ENCODE data around the gene MCCC2. TPM values are rescaled to one million over a fixed set of nuclear protein-coding genes. Genes with fewer than 3 reads are reported as not detected.

Gene MCCC2
- total and polyA plus RNA-seq, 10 of the 15 experiments (the other 5 are each of a cell fraction or from before 2014, with no cell fraction given), result 22.2 to 106 (median 77.7) TPM

DNA sequence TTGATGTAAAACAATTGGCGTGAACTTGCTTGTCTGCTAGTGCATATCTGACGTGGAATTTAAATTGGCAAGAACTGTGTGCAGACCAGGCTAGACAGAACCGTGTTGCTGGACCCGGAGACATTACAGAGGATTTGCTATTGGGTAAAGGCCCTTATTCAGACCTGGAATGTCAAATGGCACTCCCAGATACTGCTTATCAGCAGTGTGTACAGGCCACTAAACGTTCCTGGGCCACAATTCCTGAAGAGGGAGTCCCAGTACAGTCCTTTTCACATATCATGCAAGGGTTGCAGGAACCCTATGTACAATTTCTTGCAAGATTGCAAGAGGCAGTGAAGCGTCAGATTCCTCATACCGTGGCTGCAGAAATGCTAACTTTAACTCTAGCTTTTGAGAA is 13.5 kb upstream of the MCCC2 start:
- Histone ChIP-seq H3K9me3 (replicated peaks; ENCODE audit: control insufficient read depth, insufficient read depth, low read length) (no peaks in the 10 kb centered on the region), H3K9ac (ENCODE audit: control insufficient read depth, insufficient read depth, low read length) (no peak overlapping the region), H3K4me2 (ENCODE audit: control insufficient read depth, insufficient read depth) (no peak overlapping the region), H3K36me3 (ENCODE audit: control insufficient read depth in 2 of 2, insufficient read depth in 2 of 2, low read length in 1 of 2) (peaks cover 0 to 5% of the 10 kb centered on the region in 2 experiments; a peak in 2 of 4 replicates), H3K27me3 (replicated peaks in 1 of 2; ENCODE audit: control insufficient read depth in 2 of 2, insufficient read depth in 2 of 2, low read length in 1 of 2) (no peaks in the 10 kb centered on the region), H4K20me1 (ENCODE audit: control insufficient read depth, insufficient read depth) (no peaks in the 10 kb centered on the region), H2AFZ (ENCODE audit: control insufficient read depth, low read depth, low read length) (no peak overlapping the region), H3K4me3 (no peak overlapping the region), H3K27ac (ENCODE audit: control insufficient read depth, insufficient read depth) (no peak overlapping the region), H3K4me1 (ENCODE audit: control insufficient read depth, insufficient read depth, low read length) (no peaks in the 10 kb centered on the region), H3K79me2 (ENCODE audit: control insufficient read depth, insufficient read depth, low read length) (no peaks in the 10 kb centered on the region)
- ChIA-PET SMC1A (ENCODE audit: uncharacterized antibody, unreplicated experiment) (no interaction called here), CTCF (interaction anchor here (0.7 kb wide), 1 partner anchor 28 kb away, joined by 3 read pairs; no protein-coding TSS in a partner anchor), RAD21 (ENCODE audit: unreplicated experiment) (no interaction called here), POLR2A (no interaction called here)
- ATAC-seq (no peak), DNase-seq (ENCODE audit: low read depth, low spot score) (no peak), FAIRE-seq (no peak)
- WGBS (ENCODE audit: insufficient coverage, insufficient replicate concordance, low lambda C conversion rate, missing lambda C conversion rate), result 81% methylated on average over 7 of the region's 7 CpGs
- BruUV-seq (replicated peaks), result no TSS peak
- intact Hi-C loops (cut with micrococcal nuclease; ENCODE audit: unreplicated experiment), result no loop called here
- in situ Hi-C loops (cut with MboI), result no loop called here
- no peak for TF ChIP-seq KAT2A (conservative IDR thresholded peaks at IDR 0.05; ENCODE audit: control insufficient read depth, low read depth, low read length)
- TF ChIP-seq MXI1 (IDR thresholded peaks at IDR 0.05; ENCODE audit: low read depth, low read length), result no peak
- TF ChIP-seq, protein P1, sequence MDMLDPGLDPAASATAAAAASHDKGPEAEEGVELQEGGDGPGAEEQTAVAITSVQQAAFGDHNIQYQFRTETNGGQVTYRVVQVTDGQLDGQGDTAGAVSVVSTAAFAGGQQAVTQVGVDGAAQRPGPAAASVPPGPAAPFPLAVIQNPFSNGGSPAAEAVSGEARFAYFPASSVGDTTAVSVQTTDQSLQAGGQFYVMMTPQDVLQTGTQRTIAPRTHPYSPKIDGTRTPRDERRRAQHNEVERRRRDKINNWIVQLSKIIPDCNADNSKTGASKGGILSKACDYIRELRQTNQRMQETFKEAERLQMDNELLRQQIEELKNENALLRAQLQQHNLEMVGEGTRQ (IDR thresholded peaks at IDR 0.05; ENCODE audit: borderline replicate concordance, low read depth, low read length), result no peak
- no peak for TF ChIP-seq EGR1 (IDR thresholded peaks at IDR 0.05; ENCODE audit: borderline replicate concordance in 1 of 2, low read depth in 2 of 2, low read length in 2 of 2)
- no peak for TF ChIP-seq KLF5 (IDR thresholded peaks at IDR 0.05; ENCODE audit: partially characterized antibody)
- TF ChIP-seq RELA (IDR thresholded peaks at IDR 0.05; ENCODE audit: borderline replicate concordance, partially characterized antibody), result no peak
- TF ChIP-seq BCL11A (IDR thresholded peaks at IDR 0.05; ENCODE audit: low read depth, low read length), result no peak
- TF ChIP-seq, protein P2, sequence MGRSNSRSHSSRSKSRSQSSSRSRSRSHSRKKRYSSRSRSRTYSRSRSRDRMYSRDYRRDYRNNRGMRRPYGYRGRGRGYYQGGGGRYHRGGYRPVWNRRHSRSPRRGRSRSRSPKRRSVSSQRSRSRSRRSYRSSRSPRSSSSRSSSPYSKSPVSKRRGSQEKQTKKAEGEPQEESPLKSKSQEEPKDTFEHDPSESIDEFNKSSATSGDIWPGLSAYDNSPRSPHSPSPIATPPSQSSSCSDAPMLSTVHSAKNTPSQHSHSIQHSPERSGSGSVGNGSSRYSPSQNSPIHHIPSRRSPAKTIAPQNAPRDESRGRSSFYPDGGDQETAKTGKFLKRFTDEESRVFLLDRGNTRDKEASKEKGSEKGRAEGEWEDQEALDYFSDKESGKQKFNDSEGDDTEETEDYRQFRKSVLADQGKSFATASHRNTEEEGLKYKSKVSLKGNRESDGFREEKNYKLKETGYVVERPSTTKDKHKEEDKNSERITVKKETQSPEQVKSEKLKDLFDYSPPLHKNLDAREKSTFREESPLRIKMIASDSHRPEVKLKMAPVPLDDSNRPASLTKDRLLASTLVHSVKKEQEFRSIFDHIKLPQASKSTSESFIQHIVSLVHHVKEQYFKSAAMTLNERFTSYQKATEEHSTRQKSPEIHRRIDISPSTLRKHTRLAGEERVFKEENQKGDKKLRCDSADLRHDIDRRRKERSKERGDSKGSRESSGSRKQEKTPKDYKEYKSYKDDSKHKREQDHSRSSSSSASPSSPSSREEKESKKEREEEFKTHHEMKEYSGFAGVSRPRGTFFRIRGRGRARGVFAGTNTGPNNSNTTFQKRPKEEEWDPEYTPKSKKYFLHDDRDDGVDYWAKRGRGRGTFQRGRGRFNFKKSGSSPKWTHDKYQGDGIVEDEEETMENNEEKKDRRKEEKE (IDR thresholded peaks at IDR 0.05), result no peak
- no peak for TF ChIP-seq CHD4 (IDR thresholded peaks at IDR 0.05)
- TF ChIP-seq, protein P3, sequence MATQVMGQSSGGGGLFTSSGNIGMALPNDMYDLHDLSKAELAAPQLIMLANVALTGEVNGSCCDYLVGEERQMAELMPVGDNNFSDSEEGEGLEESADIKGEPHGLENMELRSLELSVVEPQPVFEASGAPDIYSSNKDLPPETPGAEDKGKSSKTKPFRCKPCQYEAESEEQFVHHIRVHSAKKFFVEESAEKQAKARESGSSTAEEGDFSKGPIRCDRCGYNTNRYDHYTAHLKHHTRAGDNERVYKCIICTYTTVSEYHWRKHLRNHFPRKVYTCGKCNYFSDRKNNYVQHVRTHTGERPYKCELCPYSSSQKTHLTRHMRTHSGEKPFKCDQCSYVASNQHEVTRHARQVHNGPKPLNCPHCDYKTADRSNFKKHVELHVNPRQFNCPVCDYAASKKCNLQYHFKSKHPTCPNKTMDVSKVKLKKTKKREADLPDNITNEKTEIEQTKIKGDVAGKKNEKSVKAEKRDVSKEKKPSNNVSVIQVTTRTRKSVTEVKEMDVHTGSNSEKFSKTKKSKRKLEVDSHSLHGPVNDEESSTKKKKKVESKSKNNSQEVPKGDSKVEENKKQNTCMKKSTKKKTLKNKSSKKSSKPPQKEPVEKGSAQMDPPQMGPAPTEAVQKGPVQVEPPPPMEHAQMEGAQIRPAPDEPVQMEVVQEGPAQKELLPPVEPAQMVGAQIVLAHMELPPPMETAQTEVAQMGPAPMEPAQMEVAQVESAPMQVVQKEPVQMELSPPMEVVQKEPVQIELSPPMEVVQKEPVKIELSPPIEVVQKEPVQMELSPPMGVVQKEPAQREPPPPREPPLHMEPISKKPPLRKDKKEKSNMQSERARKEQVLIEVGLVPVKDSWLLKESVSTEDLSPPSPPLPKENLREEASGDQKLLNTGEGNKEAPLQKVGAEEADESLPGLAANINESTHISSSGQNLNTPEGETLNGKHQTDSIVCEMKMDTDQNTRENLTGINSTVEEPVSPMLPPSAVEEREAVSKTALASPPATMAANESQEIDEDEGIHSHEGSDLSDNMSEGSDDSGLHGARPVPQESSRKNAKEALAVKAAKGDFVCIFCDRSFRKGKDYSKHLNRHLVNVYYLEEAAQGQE (IDR thresholded peaks at IDR 0.05; ENCODE audit: low read depth, low read length), result no peak
- TF ChIP-seq POLR2A (IDR thresholded peaks at IDR 0.05; ENCODE audit: low read depth, low read length), result no peak
- TF ChIP-seq, protein P4, sequence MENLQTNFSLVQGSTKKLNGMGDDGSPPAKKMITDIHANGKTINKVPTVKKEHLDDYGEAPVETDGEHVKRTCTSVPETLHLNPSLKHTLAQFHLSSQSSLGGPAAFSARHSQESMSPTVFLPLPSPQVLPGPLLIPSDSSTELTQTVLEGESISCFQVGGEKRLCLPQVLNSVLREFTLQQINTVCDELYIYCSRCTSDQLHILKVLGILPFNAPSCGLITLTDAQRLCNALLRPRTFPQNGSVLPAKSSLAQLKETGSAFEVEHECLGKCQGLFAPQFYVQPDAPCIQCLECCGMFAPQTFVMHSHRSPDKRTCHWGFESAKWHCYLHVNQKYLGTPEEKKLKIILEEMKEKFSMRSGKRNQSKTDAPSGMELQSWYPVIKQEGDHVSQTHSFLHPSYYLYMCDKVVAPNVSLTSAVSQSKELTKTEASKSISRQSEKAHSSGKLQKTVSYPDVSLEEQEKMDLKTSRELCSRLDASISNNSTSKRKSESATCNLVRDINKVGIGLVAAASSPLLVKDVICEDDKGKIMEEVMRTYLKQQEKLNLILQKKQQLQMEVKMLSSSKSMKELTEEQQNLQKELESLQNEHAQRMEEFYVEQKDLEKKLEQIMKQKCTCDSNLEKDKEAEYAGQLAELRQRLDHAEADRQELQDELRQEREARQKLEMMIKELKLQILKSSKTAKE (IDR thresholded peaks at IDR 0.05; ENCODE audit: low read depth, poor library complexity, severe bottlenecking), result no peak
